Neural cell (in vitro differentiated cells): Measurements from ENCODE around the gene PGAP3.

Experiments
- CTCF ChIP-seq: fragments of 450-650 bp; IDR thresholded peaks from 2 replicates; pipeline ENCODE4 v1.5.1; 2014; ENCODE audit warnings: antibody characterized with exemption, mild to moderate bottlenecking, moderate library complexity; ENCODE audit not compliant: poor library complexity, severe bottlenecking
- EP300 ChIP-seq: fragments of 450-650 bp; conservative IDR thresholded peaks from 2 replicates; pipeline ENCODE4 v1.6.1; 2014; ENCODE audit warnings: antibody characterized with exemption, mild to moderate bottlenecking, moderate library complexity; ENCODE audit not compliant: poor library complexity, severe bottlenecking
- EZH2 ChIP-seq: fragments of 200-600, 300-800 bp; shearing (Covaris generic), sonication (generic); IDR thresholded peaks from 2 replicates; pipeline ENCODE4 v1.6.1; 2014; ENCODE audit warnings: antibody characterized with exemption, low read length, borderline replicate concordance, mild to moderate bottlenecking; ENCODE audit not compliant: insufficient read depth, poor library complexity, severe bottlenecking
- MXI1 ChIP-seq: fragments of 450-650 bp; conservative IDR thresholded peaks from 2 replicates; pipeline ENCODE4 v1.6.1; 2014; ENCODE audit warnings: antibody characterized with exemption, mild to moderate bottlenecking; ENCODE audit not compliant: poor library complexity, severe bottlenecking
- POLR2AphosphoS5 ChIP-seq: IDR thresholded peaks from 2 replicates; pipeline ENCODE4 v1.6.1; 2012
- RAD21 ChIP-seq: fragments of 450-650 bp; conservative IDR thresholded peaks from 2 replicates; pipeline ENCODE4 v1.6.1; 2014; ENCODE audit warnings: antibody characterized with exemption, mild to moderate bottlenecking, moderate library complexity
- SMC3 ChIP-seq: fragments of 450-650 bp; conservative IDR thresholded peaks from 2 replicates; pipeline ENCODE4 v1.6.1; 2014; ENCODE audit warnings: antibody characterized with exemption, mild to moderate bottlenecking, moderate library complexity; ENCODE audit not compliant: poor library complexity
- TAF1 ChIP-seq: IDR thresholded peaks from 2 replicates; pipeline ENCODE4 v1.6.1; 2012; ENCODE audit warnings: low read depth
- TF ChIP-seq, protein P1 (sequence below): IDR thresholded peaks from 2 replicates; pipeline ENCODE4 v1.6.1; 2012; ENCODE audit warnings: borderline replicate concordance

DNA sequence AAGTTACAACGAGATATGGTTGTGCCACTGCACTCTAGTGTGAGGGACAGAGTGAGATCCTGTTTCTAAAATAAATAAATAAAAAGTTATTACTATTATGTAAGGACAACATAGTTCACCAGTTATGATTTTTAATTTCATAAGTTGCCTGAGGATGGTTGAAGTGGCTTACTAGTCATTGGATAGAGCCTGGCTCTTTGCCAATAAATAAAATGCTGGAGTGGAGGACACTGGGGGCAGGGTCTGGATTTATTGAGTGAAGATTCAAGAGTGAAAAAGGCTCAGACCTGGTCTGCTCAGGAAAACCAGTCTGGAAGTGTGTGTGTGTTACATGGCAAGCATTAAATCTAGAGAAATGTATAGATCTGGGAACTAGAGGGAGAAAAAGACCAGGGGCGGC, 48.8 kb downstream of the PGAP3 start:
- no peak for TF ChIP-seq CTCF
- TF ChIP-seq TAF1: no peak
- TF ChIP-seq EZH2: no peak
- no peak for TF ChIP-seq EP300
- TF ChIP-seq, protein P1, sequence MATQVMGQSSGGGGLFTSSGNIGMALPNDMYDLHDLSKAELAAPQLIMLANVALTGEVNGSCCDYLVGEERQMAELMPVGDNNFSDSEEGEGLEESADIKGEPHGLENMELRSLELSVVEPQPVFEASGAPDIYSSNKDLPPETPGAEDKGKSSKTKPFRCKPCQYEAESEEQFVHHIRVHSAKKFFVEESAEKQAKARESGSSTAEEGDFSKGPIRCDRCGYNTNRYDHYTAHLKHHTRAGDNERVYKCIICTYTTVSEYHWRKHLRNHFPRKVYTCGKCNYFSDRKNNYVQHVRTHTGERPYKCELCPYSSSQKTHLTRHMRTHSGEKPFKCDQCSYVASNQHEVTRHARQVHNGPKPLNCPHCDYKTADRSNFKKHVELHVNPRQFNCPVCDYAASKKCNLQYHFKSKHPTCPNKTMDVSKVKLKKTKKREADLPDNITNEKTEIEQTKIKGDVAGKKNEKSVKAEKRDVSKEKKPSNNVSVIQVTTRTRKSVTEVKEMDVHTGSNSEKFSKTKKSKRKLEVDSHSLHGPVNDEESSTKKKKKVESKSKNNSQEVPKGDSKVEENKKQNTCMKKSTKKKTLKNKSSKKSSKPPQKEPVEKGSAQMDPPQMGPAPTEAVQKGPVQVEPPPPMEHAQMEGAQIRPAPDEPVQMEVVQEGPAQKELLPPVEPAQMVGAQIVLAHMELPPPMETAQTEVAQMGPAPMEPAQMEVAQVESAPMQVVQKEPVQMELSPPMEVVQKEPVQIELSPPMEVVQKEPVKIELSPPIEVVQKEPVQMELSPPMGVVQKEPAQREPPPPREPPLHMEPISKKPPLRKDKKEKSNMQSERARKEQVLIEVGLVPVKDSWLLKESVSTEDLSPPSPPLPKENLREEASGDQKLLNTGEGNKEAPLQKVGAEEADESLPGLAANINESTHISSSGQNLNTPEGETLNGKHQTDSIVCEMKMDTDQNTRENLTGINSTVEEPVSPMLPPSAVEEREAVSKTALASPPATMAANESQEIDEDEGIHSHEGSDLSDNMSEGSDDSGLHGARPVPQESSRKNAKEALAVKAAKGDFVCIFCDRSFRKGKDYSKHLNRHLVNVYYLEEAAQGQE: no peak
- TF ChIP-seq POLR2AphosphoS5: no peak
- TF ChIP-seq SMC3: no peak
- no peak for TF ChIP-seq RAD21
- TF ChIP-seq MXI1: no peak
